ENCODE data around the gene SCCPDH. TPM values are rescaled to one million over a fixed set of nuclear protein-coding genes. Genes with fewer than 3 reads are reported as not detected.
"Not testable (repeated sequence)": the region's sequence is repeated elsewhere in the genome, so short reads cannot be mapped to it uniquely, and the experiment has no call there.

Gene SCCPDH
- total and polyA plus RNA-seq, 2 donors (not counting 1 experiment from before 2014, with no cell fraction given): 47.8 to 58.0 TPM

- peaks cover 8% of the 10 kb centered on the region for H3K36me3 ChIP-seq (ENCODE audit: control insufficient read depth, insufficient read depth, low read length)
- no peak overlapping the region for H3K27ac ChIP-seq (ENCODE audit: insufficient read depth, low read length)
- no peaks in the 10 kb centered on the region for H3K9me3 ChIP-seq (ENCODE audit: control insufficient read depth, insufficient read depth, low read depth, low read length)
- H3K79me2 ChIP-seq (ENCODE audit: control insufficient read depth, insufficient read depth, low read length): no peaks in the 10 kb centered on the region
- no peak for TF ChIP-seq CTCF (conservative IDR thresholded peaks at IDR 0.05 in 1 of 2, IDR thresholded peaks at IDR 0.05 in 1 of 2; ENCODE audit: low read depth in 1 of 2, low read length in 2 of 2)
- TF ChIP-seq EZH2 (IDR thresholded peaks at IDR 0.05; ENCODE audit: low read length, missing control alignments): no peak
- H4K20me1 ChIP-seq (ENCODE audit: control insufficient read depth, extremely low read depth, insufficient read depth, low read length): no peaks in the 10 kb centered on the region
- no peak overlapping the region for H2AFZ ChIP-seq (ENCODE audit: low read length)
- no peaks in the 10 kb centered on the region for H3K27me3 ChIP-seq (ENCODE audit: control insufficient read depth, insufficient read depth, low read length)
- H3K4me1 ChIP-seq (ENCODE audit: control insufficient read depth, extremely low read depth, insufficient read depth, low read length): no peaks in the 10 kb centered on the region
- no peak overlapping the region for H3K4me3 ChIP-seq (replicated peaks in 1 of 4; ENCODE audit: control extremely low read depth in 1 of 4, insufficient read depth in 1 of 4, low read depth in 3 of 4, low read length in 4 of 4)
- no peak overlapping the region for H3K9ac ChIP-seq (ENCODE audit: insufficient read depth, low read length)
- no peak for DNase-seq (ENCODE audit: low read depth in 2 of 2)
- H3K4me2 ChIP-seq (ENCODE audit: extremely low read depth, insufficient read depth, low read length): no peak overlapping the region
These were observed 10.7 kb downstream of the SCCPDH start for GRCh38 chr1:246734866-246735265.

- H3K4me2 ChIP-seq (ENCODE audit: extremely low read depth, insufficient read depth, low read length): no peak overlapping the region
- no peaks in the 10 kb centered on the region for H3K79me2 ChIP-seq (ENCODE audit: control insufficient read depth, insufficient read depth, low read length)
- H3K36me3 ChIP-seq (ENCODE audit: control insufficient read depth, insufficient read depth, low read length): peaks cover 8% of the 10 kb centered on the region
- no peak overlapping the region for H3K27ac ChIP-seq (ENCODE audit: insufficient read depth, low read length)
- H3K27me3 ChIP-seq (ENCODE audit: control insufficient read depth, insufficient read depth, low read length): no peaks in the 10 kb centered on the region
- H3K4me1 ChIP-seq (ENCODE audit: control insufficient read depth, extremely low read depth, insufficient read depth, low read length): no peaks in the 10 kb centered on the region
- H3K4me3 ChIP-seq (replicated peaks in 1 of 4; ENCODE audit: control extremely low read depth in 1 of 4, insufficient read depth in 1 of 4, low read depth in 3 of 4, low read length in 4 of 4): no peak overlapping the region
- no peak for DNase-seq (ENCODE audit: low read depth in 2 of 2)
- H3K9me3 ChIP-seq (ENCODE audit: control insufficient read depth, insufficient read depth, low read depth, low read length): no peaks in the 10 kb centered on the region
- H2AFZ ChIP-seq (ENCODE audit: low read length): no peak overlapping the region
- TF ChIP-seq EZH2 (IDR thresholded peaks at IDR 0.05; ENCODE audit: low read length, missing control alignments): no peak
- TF ChIP-seq CTCF (conservative IDR thresholded peaks at IDR 0.05 in 1 of 2, IDR thresholded peaks at IDR 0.05 in 1 of 2; ENCODE audit: low read depth in 1 of 2, low read length in 2 of 2): no peak
- no peaks in the 10 kb centered on the region for H4K20me1 ChIP-seq (ENCODE audit: control insufficient read depth, extremely low read depth, insufficient read depth, low read length)
- no peak overlapping the region for H3K9ac ChIP-seq (ENCODE audit: insufficient read depth, low read length)
These were observed 11.5 kb downstream of the SCCPDH start for GRCh38 chr1:246735735-246736134.

GRCh38 chr1:246742396-246742795, 18.2 kb downstream of the SCCPDH start:
- Histone ChIP-seq H4K20me1 (ENCODE audit: control insufficient read depth, extremely low read depth, insufficient read depth, low read length) (no peaks in the 10 kb centered on the region), H2AFZ (ENCODE audit: low read length) (no peak overlapping the region), H3K79me2 (ENCODE audit: control insufficient read depth, insufficient read depth, low read length) (no peaks in the 10 kb centered on the region), H3K4me1 (ENCODE audit: control insufficient read depth, extremely low read depth, insufficient read depth, low read length) (no peaks in the 10 kb centered on the region), H3K27ac (ENCODE audit: insufficient read depth, low read length) (no peak overlapping the region), H3K9ac (ENCODE audit: insufficient read depth, low read length) (no peak overlapping the region), H3K9me3 (ENCODE audit: control insufficient read depth, insufficient read depth, low read depth, low read length) (no peaks in the 10 kb centered on the region), H3K4me2 (ENCODE audit: extremely low read depth, insufficient read depth, low read length) (no peak overlapping the region), H3K4me3 (replicated peaks in 1 of 4; ENCODE audit: control extremely low read depth in 1 of 4, insufficient read depth in 1 of 4, low read depth in 3 of 4, low read length in 4 of 4) (no peak overlapping the region), H3K27me3 (ENCODE audit: control insufficient read depth, insufficient read depth, low read length) (no peaks in the 10 kb centered on the region), H3K36me3 (ENCODE audit: control insufficient read depth, insufficient read depth, low read length) (peaks cover 4% of the 10 kb centered on the region)
- no peak for DNase-seq (ENCODE audit: low read depth in 2 of 2)
- TF ChIP-seq EZH2 (IDR thresholded peaks at IDR 0.05; ENCODE audit: low read length, missing control alignments): no peak
- no peak for TF ChIP-seq CTCF (conservative IDR thresholded peaks at IDR 0.05 in 1 of 2, IDR thresholded peaks at IDR 0.05 in 1 of 2; ENCODE audit: low read depth in 1 of 2, low read length in 2 of 2)

GRCh38 chr1:246746155-246746554, 21.9 kb downstream of the SCCPDH start:
- H3K79me2 ChIP-seq (ENCODE audit: control insufficient read depth, insufficient read depth, low read length); H3K36me3 ChIP-seq (ENCODE audit: control insufficient read depth, insufficient read depth, low read length); H4K20me1 ChIP-seq (ENCODE audit: control insufficient read depth, extremely low read depth, insufficient read depth, low read length); H3K27ac ChIP-seq (ENCODE audit: insufficient read depth, low read length); H3K9ac ChIP-seq (ENCODE audit: insufficient read depth, low read length); H3K4me2 ChIP-seq (ENCODE audit: extremely low read depth, insufficient read depth, low read length); H2AFZ ChIP-seq (ENCODE audit: low read length); H3K9me3 ChIP-seq (ENCODE audit: control insufficient read depth, insufficient read depth, low read depth, low read length); H3K4me1 ChIP-seq (ENCODE audit: control insufficient read depth, extremely low read depth, insufficient read depth, low read length); DNase-seq (ENCODE audit: low read depth in 2 of 2); H3K4me3 ChIP-seq (replicated peaks in 1 of 4; ENCODE audit: control extremely low read depth in 1 of 4, insufficient read depth in 1 of 4, low read depth in 3 of 4, low read length in 4 of 4); H3K27me3 ChIP-seq (ENCODE audit: control insufficient read depth, insufficient read depth, low read length): not testable (repeated sequence)

All from fibroblast of lung (primary cell).